NCI-H2107 (cell line): ENCODE data around the gene TFAP2E.

ENCODE experiments used
- DNase-seq: peaks from one replicate; lab custom pipeline; 2025; lab: John Stamatoyannopoulos, UW

The TFAP2E gene

GRCh38 chr1:35595684-35596083 lies 22.6 kb downstream of the TFAP2E start:
- no peak for DNase-seq

- no peak for DNase-seq
Measured at GRCh38 chr1:35597870-35598269, 24.8 kb downstream of the TFAP2E start.

GRCh38 chr1:35598895-35599294 lies 25.8 kb downstream of the TFAP2E start:
- DNase-seq: no peak

GRCh38 chr1:35599411-35599810 lies 26.3 kb downstream of the TFAP2E start:
- DNase-seq: no peak

- DNase-seq: no peak
Measured at GRCh38 chr1:35600593-35600992, 27.5 kb downstream of the TFAP2E start.

GRCh38 chr1:35603468-35603867 lies 30.4 kb downstream of the TFAP2E start:
- no peak for DNase-seq

GRCh38 chr1:35603941-35604340 lies 30.8 kb downstream of the TFAP2E start:
- DNase-seq: no peak

GRCh38 chr1:35605071-35605866 lies 32.2 kb downstream of the TFAP2E start:
- no peak for DNase-seq

GRCh38 chr1:35605867-35606182 lies 32.7 kb downstream of the TFAP2E start:
- DNase-seq: no peak

- no peak for DNase-seq
Measured at GRCh38 chr1:35611655-35612054, 38.5 kb downstream of the TFAP2E start.

GRCh38 chr1:35615440-35615839 lies 42.3 kb downstream of the TFAP2E start:
- DNase-seq: no peak

GRCh38 chr1:35619237-35620121 lies 46.4 kb downstream of the TFAP2E start:
- no peak for DNase-seq

- DNase-seq: no peak
Measured at GRCh38 chr1:35622510-35623178, 49.5 kb downstream of the TFAP2E start.

GRCh38 chr1:35623832-35624231 lies 50.7 kb downstream of the TFAP2E start:
- DNase-seq: no peak

GRCh38 chr1:35629051-35629450 lies 55.9 kb downstream of the TFAP2E start:
- no peak for DNase-seq

GRCh38 chr1:35631396-35631795 lies 58.3 kb downstream of the TFAP2E start:
- DNase-seq: no peak

GRCh38 chr1:35633547-35633946 lies 60.4 kb downstream of the TFAP2E start:
- no peak for DNase-seq

- DNase-seq: no peak
Measured at GRCh38 chr1:35637401-35637809, 64.3 kb downstream of the TFAP2E start.

GRCh38 chr1:35640380-35641232 lies 67.5 kb downstream of the TFAP2E start:
- no peak for DNase-seq

- peak; percentile 91 for DNase-seq
Measured at GRCh38 chr1:35641233-35641866, 68.2 kb downstream of the TFAP2E start, which contains the start of gene PSMB2. Gene PSMB2, minus strand, starts transcription at chr1:35641526. Its CDS starts 94 bp downstream, at chr1:35641432.

- DNase-seq: no peak
Measured at GRCh38 chr1:35642471-35642955, 69.4 kb downstream of the TFAP2E start.
